Epithelial cell of esophagus (primary cell): Measurements from ENCODE around the gene MTCL3.

Experiments used
- DNase-seq: peaks from one replicate; pipeline ENCODE4 v3.0.0; 2010; ENCODE audit warnings: low read depth
- H3K4me3 ChIP-seq: 2 replicates; pipeline ENCODE4 v1.5.1; 2011; ENCODE audit warnings: mild to moderate bottlenecking, low read length, control low read depth
- TF ChIP-seq, protein P1 (sequence below): IDR thresholded peaks from 2 replicates; pipeline ENCODE4 v1.5.1; 2011; ENCODE audit warnings: low read depth, mild to moderate bottlenecking, low read length, control low read depth, inconsistent platforms; ENCODE audit not compliant: insufficient read depth; ENCODE audit errors: missing control alignments

MTCL3 gene

DNA sequence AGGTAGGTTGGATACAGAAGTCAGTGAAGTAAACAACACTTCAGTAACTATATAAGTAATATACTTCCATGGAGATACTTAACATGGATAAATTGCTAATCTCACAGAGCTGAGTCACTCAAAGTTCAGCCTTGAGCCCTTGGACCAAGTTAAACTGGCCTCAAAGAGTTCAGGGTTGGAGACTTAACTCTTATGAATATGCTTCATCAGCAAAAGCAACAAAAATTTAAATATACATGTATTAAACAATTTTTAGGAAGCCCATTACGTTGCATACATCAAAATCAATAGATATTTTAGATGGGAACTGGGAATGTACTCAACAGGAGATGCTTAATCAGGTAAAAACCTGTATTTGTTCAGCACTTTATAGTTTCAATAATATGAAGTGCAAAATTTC, 12.2 kb downstream of the MTCL3 start:
- DNase-seq, result no peak
- H3K4me3 ChIP-seq, result no peak overlapping the region
- TF ChIP-seq, protein P1, sequence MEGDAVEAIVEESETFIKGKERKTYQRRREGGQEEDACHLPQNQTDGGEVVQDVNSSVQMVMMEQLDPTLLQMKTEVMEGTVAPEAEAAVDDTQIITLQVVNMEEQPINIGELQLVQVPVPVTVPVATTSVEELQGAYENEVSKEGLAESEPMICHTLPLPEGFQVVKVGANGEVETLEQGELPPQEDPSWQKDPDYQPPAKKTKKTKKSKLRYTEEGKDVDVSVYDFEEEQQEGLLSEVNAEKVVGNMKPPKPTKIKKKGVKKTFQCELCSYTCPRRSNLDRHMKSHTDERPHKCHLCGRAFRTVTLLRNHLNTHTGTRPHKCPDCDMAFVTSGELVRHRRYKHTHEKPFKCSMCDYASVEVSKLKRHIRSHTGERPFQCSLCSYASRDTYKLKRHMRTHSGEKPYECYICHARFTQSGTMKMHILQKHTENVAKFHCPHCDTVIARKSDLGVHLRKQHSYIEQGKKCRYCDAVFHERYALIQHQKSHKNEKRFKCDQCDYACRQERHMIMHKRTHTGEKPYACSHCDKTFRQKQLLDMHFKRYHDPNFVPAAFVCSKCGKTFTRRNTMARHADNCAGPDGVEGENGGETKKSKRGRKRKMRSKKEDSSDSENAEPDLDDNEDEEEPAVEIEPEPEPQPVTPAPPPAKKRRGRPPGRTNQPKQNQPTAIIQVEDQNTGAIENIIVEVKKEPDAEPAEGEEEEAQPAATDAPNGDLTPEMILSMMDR, result no peak

- DNase-seq, result no peak
- H3K4me3 ChIP-seq, result no peak overlapping the region
- TF ChIP-seq, protein P1, result no peak
Observed at GRCh38 chr6:127503022-127503421, 16.1 kb downstream of the MTCL3 start.

- TF ChIP-seq, protein P1, result no peak
Observed at GRCh38 chr6:127497410-127497809, 21.7 kb downstream of the MTCL3 start.

DNA sequence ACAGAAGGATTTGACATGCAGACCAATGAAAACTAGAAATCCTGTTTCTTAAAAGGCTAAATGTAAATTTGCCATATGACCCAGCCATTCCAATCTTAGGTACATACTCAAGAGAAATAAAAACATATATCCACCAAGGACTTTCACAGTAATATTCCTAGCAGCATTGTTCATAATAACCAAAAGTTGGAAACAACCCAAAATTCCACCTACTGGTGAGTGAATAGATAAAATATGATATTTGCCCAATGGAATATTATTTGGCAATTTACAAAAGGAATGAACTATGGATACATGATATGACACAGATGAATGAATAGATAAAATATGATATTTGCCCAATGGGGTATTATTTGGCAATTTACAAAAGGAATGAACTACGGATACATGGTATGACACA, 22.7 kb downstream of the MTCL3 start:
- no peak overlapping the region for H3K4me3 ChIP-seq
- TF ChIP-seq, protein P1, result no peak
- peak; percentile 30 for DNase-seq

More at GRCh38 chr6:127497410-127497809, 21.7 kb downstream of the MTCL3 start:
- no peak overlapping the region for H3K4me3 ChIP-seq
- DNase-seq, result no peak

DNA sequence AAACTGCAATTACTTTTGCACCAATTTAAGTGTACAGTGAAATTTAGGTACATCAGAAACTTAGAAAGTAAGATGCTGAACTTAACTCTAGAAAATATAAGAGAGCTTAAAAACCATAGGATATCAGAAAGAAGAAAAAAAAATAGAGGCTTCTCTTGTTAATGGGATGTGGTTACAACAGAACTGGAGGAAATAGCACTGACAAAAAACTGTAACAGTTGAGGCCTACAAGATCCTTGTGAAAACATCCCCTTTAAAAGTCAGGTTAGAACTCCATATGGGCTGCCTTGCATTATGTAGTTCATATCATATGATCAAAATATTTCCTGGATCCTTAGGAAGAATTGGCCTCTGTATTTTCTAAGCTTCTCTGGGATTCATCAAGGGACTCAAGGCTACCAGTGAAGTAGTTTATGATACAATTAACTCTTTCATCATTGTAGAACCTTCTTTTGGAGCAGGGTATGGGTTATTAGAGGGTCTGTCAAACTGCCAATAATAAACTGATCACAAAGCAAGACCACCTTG, 24.8 kb downstream of the MTCL3 start:
- DNase-seq, result no peak
- no peak overlapping the region for H3K4me3 ChIP-seq
- TF ChIP-seq, protein P1, result no peak

DNA sequence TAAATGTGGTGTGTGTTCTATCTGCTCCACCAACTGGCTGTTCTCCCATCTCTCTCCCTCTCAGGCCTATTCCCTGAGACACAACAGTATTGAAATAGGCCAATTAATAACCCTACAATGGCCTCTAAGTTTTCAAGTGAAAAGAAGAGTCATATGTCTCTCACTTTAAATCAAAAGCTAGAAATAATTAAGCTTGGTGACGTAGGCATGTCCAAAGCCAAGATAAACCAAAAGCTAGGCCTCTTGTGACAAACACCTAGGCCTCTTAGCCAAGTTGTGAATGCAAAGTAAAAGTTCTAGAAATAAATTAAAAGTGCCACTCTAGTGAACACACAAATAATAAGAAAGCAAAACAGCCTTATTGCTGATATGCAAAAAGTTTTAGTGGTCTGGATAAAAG, 29.9 kb downstream of the MTCL3 start:
- no peak for DNase-seq
- no peak overlapping the region for H3K4me3 ChIP-seq
- TF ChIP-seq, protein P1, result no peak

DNA sequence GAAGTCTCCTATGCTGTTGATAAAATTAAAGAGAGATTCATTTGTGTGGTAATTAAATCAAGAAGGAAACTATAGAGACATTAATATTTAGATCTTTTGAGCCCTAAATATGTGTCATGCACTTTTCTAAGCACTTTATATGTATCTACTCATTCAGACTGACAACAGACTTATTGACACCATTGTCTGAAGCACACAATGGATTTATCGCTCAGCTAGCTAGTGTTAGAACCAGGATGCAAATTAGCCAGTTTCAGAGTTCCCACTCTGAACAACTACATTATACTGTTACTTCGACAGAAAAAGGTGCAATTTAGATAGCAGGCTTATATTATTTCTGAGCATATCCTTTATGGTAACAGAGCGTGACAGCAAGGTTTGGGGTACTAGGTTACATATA, 32.2 kb downstream of the MTCL3 start:
- no peak overlapping the region for H3K4me3 ChIP-seq
- DNase-seq, result no peak
- TF ChIP-seq, protein P1, result no peak
